Measurements from ENCODE around the gene CRB2.

DNA sequence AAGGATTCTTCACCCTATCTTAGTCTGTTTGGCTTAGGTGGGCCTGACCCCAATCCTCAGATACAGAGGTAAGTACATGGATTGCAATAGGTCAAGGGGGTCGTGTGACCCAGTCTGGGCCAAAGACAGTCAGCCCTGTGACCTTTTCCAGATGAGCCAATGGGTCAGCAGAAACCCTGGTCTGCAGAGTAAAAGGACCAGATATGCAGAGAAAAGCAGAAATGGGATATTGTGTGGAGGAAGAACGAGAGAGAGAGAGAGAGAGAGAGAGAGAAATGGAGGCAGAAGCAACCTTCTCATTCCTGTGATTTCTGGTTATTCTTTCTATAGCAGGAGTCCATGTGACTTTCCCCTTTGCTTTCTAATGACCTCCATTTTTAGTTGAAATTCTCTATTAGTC, 40.4 kb upstream of the CRB2 start:
- no peak for TF ChIP-seq EZH2phosphoT487 (IDR thresholded peaks at IDR 0.05; ENCODE audit: borderline replicate concordance)
- no peak for TF ChIP-seq EZH2 (IDR thresholded peaks at IDR 0.05)
- no peak for TF ChIP-seq POLR2A (IDR thresholded peaks at IDR 0.05; ENCODE audit: borderline replicate concordance, extremely low read depth, insufficient read depth, insufficient read length)
- TF ChIP-seq, protein P1, sequence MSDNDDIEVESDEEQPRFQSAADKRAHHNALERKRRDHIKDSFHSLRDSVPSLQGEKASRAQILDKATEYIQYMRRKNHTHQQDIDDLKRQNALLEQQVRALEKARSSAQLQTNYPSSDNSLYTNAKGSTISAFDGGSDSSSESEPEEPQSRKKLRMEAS (IDR thresholded peaks at IDR 0.05) = no peak
